ENCODE results near the gene MFSD2A. TPM values are rescaled to one million over a fixed set of nuclear protein-coding genes. Genes with fewer than 3 reads are reported as not detected.
"Not testable (repeated sequence)": the region's sequence is repeated elsewhere in the genome, so short reads cannot be mapped to it uniquely, and the experiment has no call there.

MFSD2A gene
- total and polyA plus RNA-seq, 4 donors, result 15.7 to 42.9 (median 27.7) TPM

GRCh38 chr1:39980555-39981313 lies 25.8 kb downstream of the MFSD2A start:
- H3K27ac ChIP-seq (ENCODE audit: low read depth, low read length), result no peak overlapping the region
- H3K4me3 ChIP-seq (ENCODE audit: low read depth, low read length), result no peak overlapping the region

GRCh38 chr1:39981385-39981784 lies 26.4 kb downstream of the MFSD2A start:
- Histone ChIP-seq H3K9me3 (ENCODE audit: control insufficient read depth, insufficient read depth, low read length) (no peaks in the 10 kb centered on the region), H3K27me3 (ENCODE audit: control insufficient read depth, insufficient read depth, low read length) (no peaks in the 10 kb centered on the region), H3K36me3 (ENCODE audit: control insufficient read depth, insufficient read depth, low read length) (no peaks in the 10 kb centered on the region), H3K27ac (ENCODE audit: low read depth, low read length) (no peak overlapping the region), H3K4me1 (ENCODE audit: control insufficient read depth, insufficient read depth, low read length) (no peaks in the 10 kb centered on the region), H3K4me3 (ENCODE audit: low read depth, low read length) (no peak overlapping the region)
- WGBS (ENCODE audit: insufficient coverage), result 93% methylated on average over 4 of the region's 9 CpGs
- DNase-seq (ENCODE audit: low read depth in 4 of 6, low spot score in 6 of 6), result no peak

More at GRCh38 chr1:39980555-39981313, 25.8 kb downstream of the MFSD2A start:
- H3K9me3 ChIP-seq (ENCODE audit: control insufficient read depth, insufficient read depth, low read length), result no peaks in the 10 kb centered on the region
- no peaks in the 10 kb centered on the region for H3K27me3 ChIP-seq (ENCODE audit: control insufficient read depth, insufficient read depth, low read length)
- WGBS (ENCODE audit: insufficient coverage), result 81% methylated on average over 2 of the region's 6 CpGs
- H3K4me1 ChIP-seq (ENCODE audit: control insufficient read depth, insufficient read depth, low read length), result no peaks in the 10 kb centered on the region
- H3K36me3 ChIP-seq (ENCODE audit: control insufficient read depth, insufficient read depth, low read length), result no peaks in the 10 kb centered on the region
- DNase-seq (ENCODE audit: low read depth in 4 of 6, low spot score in 6 of 6), result no peak

- Histone ChIP-seq H3K36me3 (ENCODE audit: control insufficient read depth, insufficient read depth, low read length) (no peaks in the 10 kb centered on the region), H3K4me1 (ENCODE audit: control insufficient read depth, insufficient read depth, low read length) (no peaks in the 10 kb centered on the region), H3K27ac (ENCODE audit: low read depth, low read length) (no peak overlapping the region), H3K27me3 (ENCODE audit: control insufficient read depth, insufficient read depth, low read length) (no peaks in the 10 kb centered on the region), H3K4me3 (ENCODE audit: low read depth, low read length) (no peak overlapping the region), H3K9me3 (ENCODE audit: control insufficient read depth, insufficient read depth, low read length) (no peaks in the 10 kb centered on the region)
- peak in 1 of 6 donors; percentile 11 for DNase-seq (ENCODE audit: low read depth in 4 of 6, low spot score in 6 of 6)
- WGBS (ENCODE audit: insufficient coverage), result no CpG with 5 or more reads among the region's 2 CpGs
Observed at GRCh38 chr1:39981945-39982344, 27.0 kb downstream of the MFSD2A start.

GRCh38 chr1:39984480-39984879 lies 29.5 kb downstream of the MFSD2A start:
- not testable (repeated sequence) for H3K36me3 ChIP-seq (ENCODE audit: control insufficient read depth, insufficient read depth, low read length); DNase-seq (ENCODE audit: low read depth in 4 of 6, low spot score in 6 of 6); H3K27me3 ChIP-seq (ENCODE audit: control insufficient read depth, insufficient read depth, low read length); H3K4me1 ChIP-seq (ENCODE audit: control insufficient read depth, insufficient read depth, low read length); H3K4me3 ChIP-seq (ENCODE audit: low read depth, low read length); H3K27ac ChIP-seq (ENCODE audit: low read depth, low read length); H3K9me3 ChIP-seq (ENCODE audit: control insufficient read depth, insufficient read depth, low read length)
- WGBS (ENCODE audit: insufficient coverage), result no CpG with 5 or more reads among the region's 2 CpGs

GRCh38 chr1:39984951-39985350 lies 30.0 kb downstream of the MFSD2A start:
- Histone ChIP-seq H3K27me3 (ENCODE audit: control insufficient read depth, insufficient read depth, low read length) (no peaks in the 10 kb centered on the region), H3K36me3 (ENCODE audit: control insufficient read depth, insufficient read depth, low read length) (no peaks in the 10 kb centered on the region), H3K4me3 (ENCODE audit: low read depth, low read length) (no peak overlapping the region), H3K4me1 (ENCODE audit: control insufficient read depth, insufficient read depth, low read length) (peaks cover 6% of the 10 kb centered on the region), H3K9me3 (ENCODE audit: control insufficient read depth, insufficient read depth, low read length) (no peaks in the 10 kb centered on the region), H3K27ac (ENCODE audit: low read depth, low read length) (no peak overlapping the region)
- no peak for DNase-seq (ENCODE audit: low read depth in 4 of 6, low spot score in 6 of 6)
- 90% methylated on average over 7 of the region's 7 CpGs for WGBS (ENCODE audit: insufficient coverage)

- Histone ChIP-seq H3K36me3 (ENCODE audit: control insufficient read depth, insufficient read depth, low read length) (no peaks in the 10 kb centered on the region), H3K4me1 (ENCODE audit: control insufficient read depth, insufficient read depth, low read length) (peaks cover 6% of the 10 kb centered on the region), H3K9me3 (ENCODE audit: control insufficient read depth, insufficient read depth, low read length) (no peaks in the 10 kb centered on the region), H3K27ac (ENCODE audit: low read depth, low read length) (peak overlapping the region; percentile 47), H3K27me3 (ENCODE audit: control insufficient read depth, insufficient read depth, low read length) (no peaks in the 10 kb centered on the region), H3K4me3 (ENCODE audit: low read depth, low read length) (no peak overlapping the region)
- peak in 2 of 6 donors; percentile 15 to 75 for DNase-seq (ENCODE audit: low read depth in 4 of 6, low spot score in 6 of 6)
- 69% methylated on average over 2 of the region's 3 CpGs for WGBS (ENCODE audit: insufficient coverage)
Observed at GRCh38 chr1:39987869-39988268, 32.9 kb downstream of the MFSD2A start.

GRCh38 chr1:39988618-39989343 lies 33.8 kb downstream of the MFSD2A start:
- no peak overlapping the region for H3K4me3 ChIP-seq (ENCODE audit: low read depth, low read length)
- peaks cover 6% of the 10 kb centered on the region for H3K4me1 ChIP-seq (ENCODE audit: control insufficient read depth, insufficient read depth, low read length)
- H3K27ac ChIP-seq (ENCODE audit: low read depth, low read length), result no peak overlapping the region
- H3K27me3 ChIP-seq (ENCODE audit: control insufficient read depth, insufficient read depth, low read length), result no peaks in the 10 kb centered on the region
- no peaks in the 10 kb centered on the region for H3K36me3 ChIP-seq (ENCODE audit: control insufficient read depth, insufficient read depth, low read length)
- no CpG with 5 or more reads among the region's 6 CpGs for WGBS (ENCODE audit: insufficient coverage)
- DNase-seq (ENCODE audit: low read depth in 4 of 6, low spot score in 6 of 6), result no peak
- H3K9me3 ChIP-seq (ENCODE audit: control insufficient read depth, insufficient read depth, low read length), result no peaks in the 10 kb centered on the region

GRCh38 chr1:39990428-39990827 lies 35.5 kb downstream of the MFSD2A start:
- Histone ChIP-seq H3K27me3 (ENCODE audit: control insufficient read depth, insufficient read depth, low read length) (no peaks in the 10 kb centered on the region), H3K9me3 (ENCODE audit: control insufficient read depth, insufficient read depth, low read length) (no peaks in the 10 kb centered on the region), H3K27ac (ENCODE audit: low read depth, low read length) (no peak overlapping the region), H3K4me1 (ENCODE audit: control insufficient read depth, insufficient read depth, low read length) (peaks cover 6% of the 10 kb centered on the region), H3K36me3 (ENCODE audit: control insufficient read depth, insufficient read depth, low read length) (no peaks in the 10 kb centered on the region), H3K4me3 (ENCODE audit: low read depth, low read length) (no peak overlapping the region)
- no peak for DNase-seq (ENCODE audit: low read depth in 4 of 6, low spot score in 6 of 6)
- WGBS (ENCODE audit: insufficient coverage), result 83% methylated on average over 2 of the region's 4 CpGs

- H3K27me3 ChIP-seq (ENCODE audit: control insufficient read depth, insufficient read depth, low read length), result no peaks in the 10 kb centered on the region
Observed at GRCh38 chr1:39992234-39992633, 37.3 kb downstream of the MFSD2A start.

GRCh38 chr1:39992888-39993287 lies 37.9 kb downstream of the MFSD2A start:
- Histone ChIP-seq H3K9me3 (ENCODE audit: control insufficient read depth, insufficient read depth, low read length) (no peaks in the 10 kb centered on the region), H3K4me1 (ENCODE audit: control insufficient read depth, insufficient read depth, low read length) (peaks cover 6% of the 10 kb centered on the region), H3K27ac (ENCODE audit: low read depth, low read length) (no peak overlapping the region), H3K27me3 (ENCODE audit: control insufficient read depth, insufficient read depth, low read length) (no peaks in the 10 kb centered on the region), H3K4me3 (ENCODE audit: low read depth, low read length) (no peak overlapping the region), H3K36me3 (ENCODE audit: control insufficient read depth, insufficient read depth, low read length) (no peaks in the 10 kb centered on the region)
- 94% methylated on average over 5 of the region's 5 CpGs for WGBS (ENCODE audit: insufficient coverage)
- DNase-seq (ENCODE audit: low read depth in 4 of 6, low spot score in 6 of 6), result no peak

More at GRCh38 chr1:39992234-39992633, 37.3 kb downstream of the MFSD2A start:
- H3K4me1 ChIP-seq (ENCODE audit: control insufficient read depth, insufficient read depth, low read length), result peaks cover 6% of the 10 kb centered on the region
- DNase-seq (ENCODE audit: low read depth in 4 of 6, low spot score in 6 of 6), result no peak
- WGBS (ENCODE audit: insufficient coverage), result no CpG with 5 or more reads among the region's 2 CpGs
- H3K9me3 ChIP-seq (ENCODE audit: control insufficient read depth, insufficient read depth, low read length), result no peaks in the 10 kb centered on the region
- H3K4me3 ChIP-seq (ENCODE audit: low read depth, low read length), result no peak overlapping the region
- no peak overlapping the region for H3K27ac ChIP-seq (ENCODE audit: low read depth, low read length)
- H3K36me3 ChIP-seq (ENCODE audit: control insufficient read depth, insufficient read depth, low read length), result no peaks in the 10 kb centered on the region
